ENCODE data around the gene COL26A1. TPM values are rescaled to one million over a fixed set of nuclear protein-coding genes. Genes with fewer than 3 reads are reported as not detected.

Gene COL26A1
- total and polyA plus RNA-seq, 7 donors = 0.13 TPM; not detected in 6

GRCh38 chr7:101397770-101398324, 35.2 kb downstream of the COL26A1 start:
- H3K4me1 ChIP-seq = peaks cover 0 to 9% (median 4%) of the 10 kb centered on the region in 4 donors
- intact Hi-C loops (cut with DNase I) = no loop called here
- TF ChIP-seq POLR2AphosphoS5 (IDR thresholded peaks at IDR 0.05) (no peak), POLR2A (IDR thresholded peaks at IDR 0.05) (no peak), CTCF (IDR thresholded peaks at IDR 0.05) (no peak), EP300 (IDR thresholded peaks at IDR 0.05) (no peak)
- peaks cover 0 to 21% (median 0%) of the 10 kb centered on the region in 3 donors for H3K27me3 ChIP-seq
- H3K9me3 ChIP-seq = no peaks in the 10 kb centered on the region
- no peak overlapping the region for H3K4me3 ChIP-seq
- WGBS, 2 donors = 76 to 85% methylated on average over 1 of the region's 1 CpG
- no peaks in the 10 kb centered on the region for H3K36me3 ChIP-seq
- no peak for DNase-seq
- no peak overlapping the region for H3K27ac ChIP-seq

- 70 to 79% methylated on average over 22 of the region's 22 CpGs for WGBS, 2 donors
- H3K27me3 ChIP-seq = peaks cover 0 to 20% (median 0%) of the 10 kb centered on the region in 3 donors
These were observed 36.0 kb downstream of the COL26A1 start for GRCh38 chr7:101398396-101399289.

GRCh38 chr7:101399759-101400158, 37.1 kb downstream of the COL26A1 start:
- peaks cover 0 to 32% (median 0%) of the 10 kb centered on the region in 3 donors for H3K27me3 ChIP-seq
- intact Hi-C loops (cut with DNase I) = no loop called here
- WGBS, 2 donors = 63 to 68% methylated on average over 6 of the region's 6 CpGs

More at GRCh38 chr7:101398396-101399289, 36.0 kb downstream of the COL26A1 start:
- Histone ChIP-seq H3K36me3 (no peaks in the 10 kb centered on the region), H3K4me1 (peaks cover 0 to 9% (median 4%) of the 10 kb centered on the region in 4 donors), H3K9me3 (no peaks in the 10 kb centered on the region), H3K27ac (no peak overlapping the region), H3K4me3 (no peak overlapping the region)
- no peak for TF ChIP-seq CTCF (IDR thresholded peaks at IDR 0.05)
- TF ChIP-seq POLR2AphosphoS5 (IDR thresholded peaks at IDR 0.05) = no peak
- TF ChIP-seq POLR2A (IDR thresholded peaks at IDR 0.05) = no peak
- TF ChIP-seq EP300 (IDR thresholded peaks at IDR 0.05) = no peak
- intact Hi-C loops (cut with DNase I) = no loop called here
- DNase-seq = no peak

GRCh38 chr7:101400751-101401150, 38.1 kb downstream of the COL26A1 start:
- H3K27ac ChIP-seq = no peak overlapping the region
- peaks cover 0 to 9% (median 4%) of the 10 kb centered on the region in 4 donors for H3K4me1 ChIP-seq
- no peak for DNase-seq
- intact Hi-C loops (cut with DNase I) = no loop called here
- no peaks in the 10 kb centered on the region for H3K36me3 ChIP-seq
- peaks cover 0 to 28% (median 0%) of the 10 kb centered on the region in 3 donors for H3K27me3 ChIP-seq
- no peak overlapping the region for H3K4me3 ChIP-seq
- no peaks in the 10 kb centered on the region for H3K9me3 ChIP-seq
- 80 to 91% methylated on average over 13 of the region's 13 CpGs for WGBS, 2 donors
- no peak for TF ChIP-seq POLR2A (IDR thresholded peaks at IDR 0.05)
- no peak for TF ChIP-seq CTCF (IDR thresholded peaks at IDR 0.05)
- TF ChIP-seq POLR2AphosphoS5 (IDR thresholded peaks at IDR 0.05) = no peak
- no peak for TF ChIP-seq EP300 (IDR thresholded peaks at IDR 0.05)

More at GRCh38 chr7:101399759-101400158, 37.1 kb downstream of the COL26A1 start:
- no peak for TF ChIP-seq POLR2A (IDR thresholded peaks at IDR 0.05)
- no peak for TF ChIP-seq POLR2AphosphoS5 (IDR thresholded peaks at IDR 0.05)
- TF ChIP-seq EP300 (IDR thresholded peaks at IDR 0.05) = no peak
- no peak for TF ChIP-seq CTCF (IDR thresholded peaks at IDR 0.05)
- Histone ChIP-seq H3K36me3 (no peaks in the 10 kb centered on the region), H3K4me3 (no peak overlapping the region), H3K9me3 (no peaks in the 10 kb centered on the region), H3K4me1 (peaks cover 0 to 9% (median 4%) of the 10 kb centered on the region in 4 donors), H3K27ac (no peak overlapping the region)
- no peak for DNase-seq
